HepG2 (cell line): ENCODE measurements around the gene RELL1. TPM values are rescaled to one million over a fixed set of nuclear protein-coding genes. Genes with fewer than 3 reads are reported as not detected.

Source experiments
- ATF1 ChIP-seq: IDR thresholded peaks from 2 replicates; pipeline ENCODE4 v1.6.1; 2016; ENCODE audit warnings: mild to moderate bottlenecking, control low read depth
- CHD2 ChIP-seq: IDR thresholded peaks from 2 replicates; pipeline ENCODE4 v1.6.1; 2011; ENCODE audit warnings: low read depth, low read length, improper control_type of control experiment
- FOXP4 ChIP-seq: sonication (generic); formaldehyde crosslinking; IDR thresholded peaks from 2 replicates; pipeline ENCODE4 v1.4.0; 2020; ENCODE audit warnings: missing genetic modification reagents
- GFI1 ChIP-seq: sonication (generic); formaldehyde crosslinking; IDR thresholded peaks from 2 replicates; pipeline ENCODE4 v1.5.0; 2020; ENCODE audit warnings: missing genetic modification reagents, mild to moderate bottlenecking, borderline replicate concordance
- HIC2 ChIP-seq: sonication (generic); formaldehyde crosslinking; IDR thresholded peaks from 2 replicates; pipeline ENCODE4 v1.9.0; 2022; ENCODE audit warnings: low read depth, missing genetic modification reagents
- HNRNPH1 ChIP-seq: fragments of 200-400 bp; formaldehyde crosslinking; optimal IDR thresholded peaks from 2 replicates; pipeline ENCODE3; 2017; ENCODE audit warnings: mild to moderate bottlenecking, low read depth, low read length
- IRF9 ChIP-seq: sonication (generic); formaldehyde crosslinking; IDR thresholded peaks from 2 replicates; pipeline ENCODE4 v1.8.0; 2022; ENCODE audit warnings: missing genetic modification reagents, mild to moderate bottlenecking, borderline replicate concordance
- LCORL ChIP-seq, 2 experiments: fragments of 450-650 bp in 1 of 2; sonication (generic) in 1 of 2; formaldehyde crosslinking in 1 of 2; IDR thresholded peaks; 2 replicates each; pipeline versions ENCODE4 v1.5.0 to v1.6.1; 2017 to 2020; ENCODE audit warnings: antibody characterized with exemption in 1 of 2, missing genetic modification reagents in 1 of 2
- NR2F1 ChIP-seq, 2 experiments: fragments of 450-650 bp in 1 of 2; formaldehyde crosslinking in 1 of 2; IDR thresholded peaks; 2 replicates each; pipeline versions ENCODE4 v1.5.0 to v1.6.1; 2016 to 2020; ENCODE audit warnings: mild to moderate bottlenecking in 1 of 2, missing compliant biosample characterization in 1 of 2, missing genetic modification reagents in 1 of 2, moderate library complexity in 1 of 2
- NR3C1 ChIP-seq: sonication (generic); formaldehyde crosslinking; IDR thresholded peaks from 2 replicates; pipeline ENCODE4 v1.4.0; 2020; ENCODE audit warnings: missing genetic modification reagents
- RFXANK ChIP-seq: IDR thresholded peaks from 2 replicates; pipeline ENCODE4 v1.6.1; 2016
- SAFB2 ChIP-seq: sonication (generic); formaldehyde crosslinking; IDR thresholded peaks from 2 replicates; pipeline ENCODE4 v1.5.1; 2020; ENCODE audit warnings: missing genetic modification reagents, low read depth, mild to moderate bottlenecking, borderline replicate concordance
- TMF1 ChIP-seq: sonication (generic); formaldehyde crosslinking; IDR thresholded peaks from 2 replicates; pipeline ENCODE4 v1.8.1; 2022; ENCODE audit warnings: low read depth, missing genetic modification reagents
- ZNF274 ChIP-seq: sonication (generic); formaldehyde crosslinking; IDR thresholded peaks from 2 replicates; pipeline ENCODE4 v1.5.1; 2020; ENCODE audit warnings: mild to moderate bottlenecking, missing genetic modification reagents
- ZNF782 ChIP-seq: sonication (generic); formaldehyde crosslinking; IDR thresholded peaks from 2 replicates; pipeline ENCODE4 v1.4.0; 2020; ENCODE audit warnings: missing genetic modification reagents, mild to moderate bottlenecking, borderline replicate concordance
- polyA plus RNA-seq, 8 experiments: library from polyadenylated mRNA; depleted of rRNA in 3 of 8; stranded (reverse) in 7 of 8; unstranded in 1 of 8; fragments of >200 nt; fragmentation: Illumina TruSeq in 4 of 8; extraction: Trizol in 4 of 8; gene quantifications; 2 replicates each; pipeline versions ENCODE4 v1.2.1 to v1.2.3, GENCODE V29; 2011 to 2016; ENCODE audit warnings: low read depth in 4 of 8, missing spikeins in 1 of 8, mixed read lengths in 1 of 8; ENCODE audit not compliant: insufficient read depth in 1 of 8
- total RNA-seq, 5 experiments: library from RNA; depleted of rRNA; stranded (reverse); fragments of >200 nt; fragmentation: Illumina TruSeq; extraction: Trizol; gene quantifications; 2 replicates each; pipeline ENCODE4 v1.2.3, GENCODE V29; 2016; ENCODE audit warnings: low read depth in 1 of 5
- TF ChIP-seq, protein P1 (sequence below): sonication (generic); formaldehyde crosslinking; IDR thresholded peaks from 2 replicates; pipeline ENCODE4 v1.4.0; 2020; ENCODE audit warnings: missing genetic modification reagents
- TF ChIP-seq, protein P2 (sequence below), 2 experiments: sonication (generic) in 1 of 2; formaldehyde crosslinking in 1 of 2; IDR thresholded peaks; 2 replicates each; pipeline versions ENCODE4 v1.6.1 to v1.9.0; 2014 to 2022; ENCODE audit warnings: antibody characterized with exemption in 1 of 2, borderline replicate concordance in 1 of 2, inconsistent platforms in 1 of 2, low read depth in 1 of 2, missing genetic modification reagents in 1 of 2

Gene RELL1
- total and polyA plus RNA-seq, 2 of the 13 experiments (the other 11 are each of a cell fraction or from before 2014, with no cell fraction given), result 8.4 to 58.4 TPM

DNA sequence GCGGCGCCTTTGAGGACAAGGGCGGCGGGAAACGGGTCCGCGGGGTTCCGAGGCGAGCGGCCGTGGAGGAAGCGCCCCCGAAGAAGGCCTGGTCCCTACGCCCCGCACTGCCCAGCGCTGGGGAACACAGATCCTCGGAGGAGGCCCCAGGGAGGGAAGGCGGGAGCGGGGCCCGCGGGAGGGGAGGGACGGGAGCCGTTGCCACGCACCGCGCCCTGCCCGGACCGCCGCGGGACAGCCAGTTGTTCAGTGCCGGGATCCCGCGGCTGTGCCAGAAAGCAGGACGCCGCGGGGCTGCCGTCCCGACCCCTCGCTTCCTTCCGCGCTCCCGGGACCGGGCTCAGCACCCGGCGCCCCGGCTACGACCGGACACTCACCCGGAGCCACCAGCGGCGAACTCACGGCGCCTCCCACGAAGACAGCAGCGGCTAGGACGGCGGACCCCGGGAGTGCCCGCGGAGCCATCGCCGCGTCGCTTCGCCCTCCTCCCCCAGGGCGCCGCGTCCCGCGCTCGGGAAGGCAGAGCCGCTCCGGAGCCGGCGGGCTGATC is 278 bp downstream of the RELL1 start (continued):
- no peak; the same call in 1 of the 2 replicates for TF ChIP-seq HIC2 (CRISPR knock-in tag)
- 0 out of 2 replicates have a peak, but pooled peaks have one; percentile 54 for TF ChIP-seq SAFB2 (CRISPR knock-in tag)
- no peak for TF ChIP-seq ATF1 (CRISPR knock-in tag)
- TF ChIP-seq, protein P1, sequence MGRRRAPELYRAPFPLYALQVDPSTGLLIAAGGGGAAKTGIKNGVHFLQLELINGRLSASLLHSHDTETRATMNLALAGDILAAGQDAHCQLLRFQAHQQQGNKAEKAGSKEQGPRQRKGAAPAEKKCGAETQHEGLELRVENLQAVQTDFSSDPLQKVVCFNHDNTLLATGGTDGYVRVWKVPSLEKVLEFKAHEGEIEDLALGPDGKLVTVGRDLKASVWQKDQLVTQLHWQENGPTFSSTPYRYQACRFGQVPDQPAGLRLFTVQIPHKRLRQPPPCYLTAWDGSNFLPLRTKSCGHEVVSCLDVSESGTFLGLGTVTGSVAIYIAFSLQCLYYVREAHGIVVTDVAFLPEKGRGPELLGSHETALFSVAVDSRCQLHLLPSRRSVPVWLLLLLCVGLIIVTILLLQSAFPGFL, result no peak
- TF ChIP-seq GFI1 (CRISPR knock-in tag), result no peak
- TF ChIP-seq HNRNPH1, result no peak
- TF ChIP-seq NR2F1 (CRISPR knock-in tag; IDR thresholded peaks at IDR 0.05), result no peak
- TF ChIP-seq ZNF782 (CRISPR knock-in tag), result no peak
- no peak for TF ChIP-seq CHD2
- peak; percentile 82; the same call in 1 of the 2 replicates for TF ChIP-seq IRF9
- TF ChIP-seq TMF1 (CRISPR knock-in tag), result no peak
- TF ChIP-seq RFXANK (CRISPR knock-in tag), result no peak
- TF ChIP-seq NR3C1, result no peak
- TF ChIP-seq FOXP4 (CRISPR knock-in tag), result no peak
- TF ChIP-seq, protein P2, sequence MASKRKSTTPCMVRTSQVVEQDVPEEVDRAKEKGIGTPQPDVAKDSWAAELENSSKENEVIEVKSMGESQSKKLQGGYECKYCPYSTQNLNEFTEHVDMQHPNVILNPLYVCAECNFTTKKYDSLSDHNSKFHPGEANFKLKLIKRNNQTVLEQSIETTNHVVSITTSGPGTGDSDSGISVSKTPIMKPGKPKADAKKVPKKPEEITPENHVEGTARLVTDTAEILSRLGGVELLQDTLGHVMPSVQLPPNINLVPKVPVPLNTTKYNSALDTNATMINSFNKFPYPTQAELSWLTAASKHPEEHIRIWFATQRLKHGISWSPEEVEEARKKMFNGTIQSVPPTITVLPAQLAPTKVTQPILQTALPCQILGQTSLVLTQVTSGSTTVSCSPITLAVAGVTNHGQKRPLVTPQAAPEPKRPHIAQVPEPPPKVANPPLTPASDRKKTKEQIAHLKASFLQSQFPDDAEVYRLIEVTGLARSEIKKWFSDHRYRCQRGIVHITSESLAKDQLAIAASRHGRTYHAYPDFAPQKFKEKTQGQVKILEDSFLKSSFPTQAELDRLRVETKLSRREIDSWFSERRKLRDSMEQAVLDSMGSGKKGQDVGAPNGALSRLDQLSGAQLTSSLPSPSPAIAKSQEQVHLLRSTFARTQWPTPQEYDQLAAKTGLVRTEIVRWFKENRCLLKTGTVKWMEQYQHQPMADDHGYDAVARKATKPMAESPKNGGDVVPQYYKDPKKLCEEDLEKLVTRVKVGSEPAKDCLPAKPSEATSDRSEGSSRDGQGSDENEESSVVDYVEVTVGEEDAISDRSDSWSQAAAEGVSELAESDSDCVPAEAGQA (IDR thresholded peaks at IDR 0.05; ENCODE audit: low read depth), result no peak
- TF ChIP-seq, protein P2 (CRISPR knock-in tag; IDR thresholded peaks at IDR 0.05; ENCODE audit: borderline replicate concordance), result 0 out of 2 replicates have a peak, but pooled peaks have one; percentile 40
- no peak for TF ChIP-seq LCORL (IDR thresholded peaks at IDR 0.05)
- no peak for TF ChIP-seq LCORL (CRISPR knock-in tag; IDR thresholded peaks at IDR 0.05)
- no peak for TF ChIP-seq ZNF274 (CRISPR knock-in tag)
